Measurements from ENCODE around the gene OR14C36. TPM values are rescaled to one million over a fixed set of nuclear protein-coding genes. Genes with fewer than 3 reads are reported as not detected.

The OR14C36 gene
- total RNA-seq, 1 donor from 2014 or later: not detected

GRCh38 chr1:248366609-248367008 lies 18.0 kb downstream of the OR14C36 start:
- Histone ChIP-seq H3K9ac (ENCODE audit: low read depth in 1 of 3, low read length in 3 of 3) (no peak overlapping the region), H3K9me3 (ENCODE audit: control insufficient read depth in 3 of 3, low read length in 3 of 3) (peaks cover 0 to 2% (median 0%) of the 10 kb centered on the region in 3 donors), H3K27ac (ENCODE audit: low read depth, low read length) (no peak overlapping the region), H3K27me3 (ENCODE audit: control insufficient read depth in 3 of 3, insufficient read depth in 3 of 3, low read length in 3 of 3) (no peaks in the 10 kb centered on the region), H3K36me3 (ENCODE audit: control insufficient read depth in 3 of 3, insufficient read depth in 3 of 3, low read length in 3 of 3) (no peaks in the 10 kb centered on the region), H3K4me1 (ENCODE audit: control insufficient read depth in 3 of 3, insufficient read depth in 3 of 3, low read length in 3 of 3) (no peaks in the 10 kb centered on the region), H3K4me3 (ENCODE audit: low read length in 3 of 3) (no peak overlapping the region)

- no peaks in the 10 kb centered on the region for H3K27me3 ChIP-seq (ENCODE audit: control insufficient read depth in 3 of 3, insufficient read depth in 3 of 3, low read length in 3 of 3)
- no peaks in the 10 kb centered on the region for H3K9me3 ChIP-seq (ENCODE audit: control insufficient read depth in 3 of 3, low read length in 3 of 3)
- no peak overlapping the region for H3K27ac ChIP-seq (ENCODE audit: low read depth, low read length)
- no peaks in the 10 kb centered on the region for H3K36me3 ChIP-seq (ENCODE audit: control insufficient read depth in 3 of 3, insufficient read depth in 3 of 3, low read length in 3 of 3)
- H3K9ac ChIP-seq (ENCODE audit: low read depth in 1 of 3, low read length in 3 of 3): no peak overlapping the region
- no peak overlapping the region for H3K4me3 ChIP-seq (ENCODE audit: low read length in 3 of 3)
- H3K4me1 ChIP-seq (ENCODE audit: control insufficient read depth in 3 of 3, insufficient read depth in 3 of 3, low read length in 3 of 3): no peaks in the 10 kb centered on the region
Observed at GRCh38 chr1:248372394-248372793, 23.8 kb downstream of the OR14C36 start.

GRCh38 chr1:248373761-248374160 lies 25.2 kb downstream of the OR14C36 start:
- Histone ChIP-seq H3K9me3 (ENCODE audit: control insufficient read depth in 3 of 3, low read length in 3 of 3) (no peaks in the 10 kb centered on the region), H3K4me1 (ENCODE audit: control insufficient read depth in 3 of 3, insufficient read depth in 3 of 3, low read length in 3 of 3) (no peaks in the 10 kb centered on the region), H3K4me3 (ENCODE audit: low read length in 3 of 3) (no peak overlapping the region), H3K27me3 (ENCODE audit: control insufficient read depth in 3 of 3, insufficient read depth in 3 of 3, low read length in 3 of 3) (no peaks in the 10 kb centered on the region), H3K27ac (ENCODE audit: low read depth, low read length) (no peak overlapping the region), H3K36me3 (ENCODE audit: control insufficient read depth in 3 of 3, insufficient read depth in 3 of 3, low read length in 3 of 3) (no peaks in the 10 kb centered on the region), H3K9ac (ENCODE audit: low read depth in 1 of 3, low read length in 3 of 3) (no peak overlapping the region)

- no peaks in the 10 kb centered on the region for H3K9me3 ChIP-seq (ENCODE audit: control insufficient read depth in 3 of 3, low read length in 3 of 3)
- no peak within 1 kb of the TSS for H3K27ac ChIP-seq (ENCODE audit: low read depth, low read length)
- no peaks in the 10 kb centered on the region for H3K36me3 ChIP-seq (ENCODE audit: control insufficient read depth in 3 of 3, insufficient read depth in 3 of 3, low read length in 3 of 3)
- no peaks in the 10 kb centered on the region for H3K4me1 ChIP-seq (ENCODE audit: control insufficient read depth in 3 of 3, insufficient read depth in 3 of 3, low read length in 3 of 3)
- no peaks in the 10 kb centered on the region for H3K27me3 ChIP-seq (ENCODE audit: control insufficient read depth in 3 of 3, insufficient read depth in 3 of 3, low read length in 3 of 3)
- H3K4me3 ChIP-seq (ENCODE audit: low read length in 3 of 3): no peak within 1 kb of the TSS
- H3K9ac ChIP-seq (ENCODE audit: low read depth in 1 of 3, low read length in 3 of 3): no peak within 1 kb of the TSS
Observed at GRCh38 chr1:248375446-248375845, 26.9 kb downstream of the OR14C36 start, which contains the start of gene OR2T6. TSS of gene OR2T6 (plus strand) at chr1:248375746. CDS start at chr1:248387609, 11,863 bp downstream.

GRCh38 chr1:248376916-248377315 lies 28.3 kb downstream of the OR14C36 start:
- Histone ChIP-seq H3K27ac (ENCODE audit: low read depth, low read length) (no peak overlapping the region), H3K36me3 (ENCODE audit: control insufficient read depth in 3 of 3, insufficient read depth in 3 of 3, low read length in 3 of 3) (no peaks in the 10 kb centered on the region), H3K27me3 (ENCODE audit: control insufficient read depth in 3 of 3, insufficient read depth in 3 of 3, low read length in 3 of 3) (no peaks in the 10 kb centered on the region), H3K4me3 (ENCODE audit: low read length in 3 of 3) (no peak overlapping the region), H3K4me1 (ENCODE audit: control insufficient read depth in 3 of 3, insufficient read depth in 3 of 3, low read length in 3 of 3) (no peaks in the 10 kb centered on the region), H3K9ac (ENCODE audit: low read depth in 1 of 3, low read length in 3 of 3) (no peak overlapping the region), H3K9me3 (ENCODE audit: control insufficient read depth in 3 of 3, low read length in 3 of 3) (no peaks in the 10 kb centered on the region)

GRCh38 chr1:248380854-248381253 lies 32.3 kb downstream of the OR14C36 start:
- no peaks in the 10 kb centered on the region for H3K4me1 ChIP-seq (ENCODE audit: control insufficient read depth in 3 of 3, insufficient read depth in 3 of 3, low read length in 3 of 3)
- H3K27me3 ChIP-seq (ENCODE audit: control insufficient read depth in 3 of 3, insufficient read depth in 3 of 3, low read length in 3 of 3): no peaks in the 10 kb centered on the region
- H3K4me3 ChIP-seq (ENCODE audit: low read length in 3 of 3): no peak overlapping the region
- H3K9ac ChIP-seq (ENCODE audit: low read depth in 1 of 3, low read length in 3 of 3): no peak overlapping the region
- H3K36me3 ChIP-seq (ENCODE audit: control insufficient read depth in 3 of 3, insufficient read depth in 3 of 3, low read length in 3 of 3): no peaks in the 10 kb centered on the region
- no peaks in the 10 kb centered on the region for H3K9me3 ChIP-seq (ENCODE audit: control insufficient read depth in 3 of 3, low read length in 3 of 3)
- no peak overlapping the region for H3K27ac ChIP-seq (ENCODE audit: low read depth, low read length)

- no peaks in the 10 kb centered on the region for H3K27me3 ChIP-seq (ENCODE audit: control insufficient read depth in 3 of 3, insufficient read depth in 3 of 3, low read length in 3 of 3)
Observed at GRCh38 chr1:248388426-248388825, 39.9 kb downstream of the OR14C36 start.

GRCh38 chr1:248393050-248393449 lies 44.5 kb downstream of the OR14C36 start:
- Histone ChIP-seq H3K36me3 (ENCODE audit: control insufficient read depth in 3 of 3, insufficient read depth in 3 of 3, low read length in 3 of 3) (no peaks in the 10 kb centered on the region), H3K4me1 (ENCODE audit: control insufficient read depth in 3 of 3, insufficient read depth in 3 of 3, low read length in 3 of 3) (no peaks in the 10 kb centered on the region), H3K27ac (ENCODE audit: low read depth, low read length) (no peak overlapping the region), H3K9me3 (ENCODE audit: control insufficient read depth in 3 of 3, low read length in 3 of 3) (no peaks in the 10 kb centered on the region), H3K9ac (ENCODE audit: low read depth in 1 of 3, low read length in 3 of 3) (no peak overlapping the region), H3K4me3 (ENCODE audit: low read length in 3 of 3) (no peak overlapping the region), H3K27me3 (ENCODE audit: control insufficient read depth in 3 of 3, insufficient read depth in 3 of 3, low read length in 3 of 3) (no peaks in the 10 kb centered on the region)

More at GRCh38 chr1:248388426-248388825, 39.9 kb downstream of the OR14C36 start:
- Histone ChIP-seq H3K27ac (ENCODE audit: low read depth, low read length) (no peak overlapping the region), H3K4me1 (ENCODE audit: control insufficient read depth in 3 of 3, insufficient read depth in 3 of 3, low read length in 3 of 3) (no peaks in the 10 kb centered on the region), H3K36me3 (ENCODE audit: control insufficient read depth in 3 of 3, insufficient read depth in 3 of 3, low read length in 3 of 3) (no peaks in the 10 kb centered on the region), H3K9me3 (ENCODE audit: control insufficient read depth in 3 of 3, low read length in 3 of 3) (no peaks in the 10 kb centered on the region), H3K9ac (ENCODE audit: low read depth in 1 of 3, low read length in 3 of 3) (no peak overlapping the region), H3K4me3 (ENCODE audit: low read length in 3 of 3) (no peak overlapping the region)

Other genes with a start within 250 kb of the OR14C36 start
- not detected for gene OR2M5, start 203.6 kb upstream of the OR14C36 start, total RNA-seq
- gene OR2M2, start 174.0 kb upstream of the OR14C36 start, total RNA-seq: not detected
- gene OR2M3, start 151.5 kb upstream of the OR14C36 start, total RNA-seq: not detected
- not detected for gene OR2M4, start 117.4 kb upstream of the OR14C36 start, total RNA-seq
- not detected for gene OR2T33, start 70.8 kb upstream of the OR14C36 start, total RNA-seq
- gene OR2T12, start 45.4 kb upstream of the OR14C36 start, total RNA-seq: not detected
- not detected for gene OR2M7, start 24.2 kb upstream of the OR14C36 start, total RNA-seq
- not detected for gene OR2T4, start 12.9 kb downstream of the OR14C36 start, total RNA-seq
- not detected for gene OR2T6, start 27.0 kb downstream of the OR14C36 start, total RNA-seq
- gene OR2T1, start 54.3 kb downstream of the OR14C36 start, total RNA-seq: not detected
- not detected for gene OR2T2, start 96.9 kb downstream of the OR14C36 start, total RNA-seq
- not detected for gene OR2T3, start 124.6 kb downstream of the OR14C36 start, total RNA-seq
- gene OR2T5, start 139.8 kb downstream of the OR14C36 start, total RNA-seq: not detected
- not detected for gene OR2G6, start 159.3 kb downstream of the OR14C36 start, total RNA-seq
- not detected for gene OR2T29, start 214.0 kb downstream of the OR14C36 start, total RNA-seq
- not detected for gene OR2T34, start 226.0 kb downstream of the OR14C36 start, total RNA-seq
- gene OR2T10, start 248.9 kb downstream of the OR14C36 start, total RNA-seq: not detected

Measured in skeletal muscle tissue (tissue), 4 donors.